ENCODE results near the gene RETREG1. TPM values are rescaled to one million over a fixed set of nuclear protein-coding genes. Genes with fewer than 3 reads are reported as not detected.

Gene RETREG1
- total and polyA plus RNA-seq, 2 of the 13 experiments (the other 11 are each of a cell fraction or from before 2014, with no cell fraction given), result 0.07 TPM; not detected in 1

GRCh38 chr5:16492398-16493140 lies 124.2 kb downstream of the RETREG1 start:
- Histone ChIP-seq H3K27ac (ENCODE audit: extremely low read length, insufficient read depth, low read length) (no peak overlapping the region), H3K27me3 (ENCODE audit: control insufficient read depth in 1 of 2, insufficient read depth in 2 of 2, low read length in 2 of 2) (no peaks in the 10 kb centered on the region; a peak in 1 of 5 replicates), H3K36me3 (replicated peaks in 1 of 2; ENCODE audit: control insufficient read depth in 1 of 2, insufficient read depth in 2 of 2, low read length in 2 of 2) (no peaks in the 10 kb centered on the region), H2AFZ (ENCODE audit: low read length) (no peak overlapping the region), H3K79me2 (ENCODE audit: insufficient read depth, low read length) (no peaks in the 10 kb centered on the region), H3K4me2 (ENCODE audit: low read depth, low read length) (no peak overlapping the region), H3K4me1 (ENCODE audit: insufficient read depth, low read length) (no peaks in the 10 kb centered on the region), H4K20me1 (ENCODE audit: insufficient read depth, low read length) (no peaks in the 10 kb centered on the region), H3K9me3 (ENCODE audit: low read length) (peaks cover 20% of the 10 kb centered on the region; the same call in 1 of the 2 replicates), H3K9ac (ENCODE audit: insufficient read depth, low read depth, low read length) (no peak overlapping the region), H3K4me3 (replicated peaks in 1 of 3; ENCODE audit: insufficient read depth in 1 of 3, low read depth in 2 of 3, low read length in 3 of 3) (no peak overlapping the region)
- WGBS (ENCODE audit: low lambda C conversion rate), result 23% methylated on average over 10 of the region's 10 CpGs
- ChIA-PET CTCF (ENCODE audit: low intra/inter-chr PET ratio, low total read pairs) (no interaction called here), POLR2A (no interaction called here)
- in situ Hi-C loops (cut with HindIII; ENCODE audit: extremely low pct_ligation_motif_present, low pct_unique_long_range_greater_than_20kb), result no loop called here
- DNase-seq (ENCODE audit: low spot score) (no peak), FAIRE-seq (no peak), ATAC-seq (no peak)
- no TSS peak for BruUV-seq (replicated peaks)
- intact Hi-C loops (cut with micrococcal nuclease; ENCODE audit: unreplicated experiment), result no loop called here
- TF ChIP-seq HIC2 (CRISPR knock-in tag; IDR thresholded peaks at IDR 0.05; ENCODE audit: low read depth) (no peak), RBAK (CRISPR knock-in tag; IDR thresholded peaks at IDR 0.05) (no peak), ZNF430 (CRISPR knock-in tag; IDR thresholded peaks at IDR 0.05) (no peak), CHD4 (IDR thresholded peaks at IDR 0.05; ENCODE audit: borderline replicate concordance, low read length) (no peak), ZNF879 (CRISPR knock-in tag; IDR thresholded peaks at IDR 0.05) (no peak), NR1H2 (CRISPR knock-in tag; IDR thresholded peaks at IDR 0.05; ENCODE audit: borderline replicate concordance, low read depth) (no peak), ZNF296 (CRISPR knock-in tag; conservative IDR thresholded peaks at IDR 0.05) (no peak), ZSCAN25 (CRISPR knock-in tag; IDR thresholded peaks at IDR 0.05) (no peak), MEIS1 (CRISPR knock-in tag; IDR thresholded peaks at IDR 0.05; ENCODE audit: borderline replicate concordance) (no peak), ZBTB4 (CRISPR knock-in tag; IDR thresholded peaks at IDR 0.05; ENCODE audit: borderline replicate concordance) (no peak), MXD1 (CRISPR knock-in tag; IDR thresholded peaks at IDR 0.05) (no peak)

Measured in HepG2 (cell line).